ENCODE data around the gene C15orf39. TPM values are rescaled to one million over a fixed set of nuclear protein-coding genes. Genes with fewer than 3 reads are reported as not detected.
"Not testable (repeated sequence)": the region's sequence is repeated elsewhere in the genome, so short reads cannot be mapped to it uniquely, and the experiment has no call there.

Gene C15orf39
- total RNA-seq, 1 donor from 2014 or later: 15.0 TPM

- Histone ChIP-seq H3K36me3 (no peaks in the 10 kb centered on the region), H3K4me3 (no peak overlapping the region), H3K4me1 (no peaks in the 10 kb centered on the region), H3K9me3 (replicated peaks) (no peaks in the 10 kb centered on the region), H3K27me3 (ENCODE audit: low read depth) (no peaks in the 10 kb centered on the region), H3K27ac (replicated peaks) (no peak overlapping the region)
- no peak for TF ChIP-seq CTCF (IDR thresholded peaks at IDR 0.05; ENCODE audit: borderline replicate concordance)
- intact Hi-C loops (cut with micrococcal nuclease): no loop called here
- DNase-seq: no peak
These were observed 38.5 kb upstream of the C15orf39 start for GRCh38 chr15:75163150-75163564.

- no peak for DNase-seq
- no peak overlapping the region for H3K4me3 ChIP-seq
- no peak overlapping the region for H3K27ac ChIP-seq (replicated peaks)
- no peaks in the 10 kb centered on the region for H3K27me3 ChIP-seq (ENCODE audit: low read depth)
- H3K4me1 ChIP-seq: no peaks in the 10 kb centered on the region
- peaks cover 7% of the 10 kb centered on the region for H3K9me3 ChIP-seq (replicated peaks)
- intact Hi-C loops (cut with micrococcal nuclease): no loop called here
- no peaks in the 10 kb centered on the region for H3K36me3 ChIP-seq
- TF ChIP-seq CTCF (IDR thresholded peaks at IDR 0.05; ENCODE audit: borderline replicate concordance): no peak
These were observed 36.9 kb upstream of the C15orf39 start for GRCh38 chr15:75164625-75165350.

GRCh38 chr15:75166489-75167063, 35.1 kb upstream of the C15orf39 start:
- intact Hi-C loops (cut with micrococcal nuclease); H3K27me3 ChIP-seq (ENCODE audit: low read depth); H3K9me3 ChIP-seq (replicated peaks); H3K4me3 ChIP-seq; H3K36me3 ChIP-seq; H3K27ac ChIP-seq (replicated peaks); DNase-seq: not testable (repeated sequence)
- peaks cover 14% of the 10 kb centered on the region for H3K4me1 ChIP-seq

- no peak for DNase-seq
- H3K27me3 ChIP-seq (ENCODE audit: low read depth): no peaks in the 10 kb centered on the region
- H3K4me1 ChIP-seq: peaks cover 14% of the 10 kb centered on the region
- no peak overlapping the region for H3K4me3 ChIP-seq
- no peak for TF ChIP-seq CTCF (IDR thresholded peaks at IDR 0.05; ENCODE audit: borderline replicate concordance)
- peaks cover 7% of the 10 kb centered on the region for H3K9me3 ChIP-seq (replicated peaks)
- H3K27ac ChIP-seq (replicated peaks): no peak overlapping the region
- intact Hi-C loops (cut with micrococcal nuclease): no loop called here
- H3K36me3 ChIP-seq: no peaks in the 10 kb centered on the region
These were observed 33.9 kb upstream of the C15orf39 start for GRCh38 chr15:75167588-75168350.

GRCh38 chr15:75168374-75168773, 33.3 kb upstream of the C15orf39 start:
- no peak overlapping the region for H3K4me3 ChIP-seq
- no peaks in the 10 kb centered on the region for H3K27me3 ChIP-seq (ENCODE audit: low read depth)
- no peaks in the 10 kb centered on the region for H3K36me3 ChIP-seq
- no peak for DNase-seq
- H3K9me3 ChIP-seq (replicated peaks): peaks cover 7% of the 10 kb centered on the region
- no peak for TF ChIP-seq CTCF (IDR thresholded peaks at IDR 0.05; ENCODE audit: borderline replicate concordance)
- intact Hi-C loops (cut with micrococcal nuclease): no loop called here
- no peak overlapping the region for H3K27ac ChIP-seq (replicated peaks)
- H3K4me1 ChIP-seq: peaks cover 14% of the 10 kb centered on the region

Measured in left ventricle myocardium inferior (tissue), 1 donor.